HUES48 (cell line): ENCODE measurements around the gene THAP5.

Experiments used
- H3K27ac ChIP-seq: one replicate; pipeline ENCODE4 v1.7.0; 2013; ENCODE audit warnings: low read depth, low read length, inconsistent platforms
- H3K27me3 ChIP-seq: 2 replicates; pipeline ENCODE4 v1.6.1; 2013; ENCODE audit warnings: mild to moderate bottlenecking, low read length; ENCODE audit not compliant: control insufficient read depth, insufficient read depth
- H3K36me3 ChIP-seq: 2 replicates; pipeline ENCODE4 v1.6.1; 2013; ENCODE audit warnings: low read length; ENCODE audit not compliant: control insufficient read depth, insufficient read depth
- H3K4me1 ChIP-seq: 2 replicates; pipeline ENCODE4 v1.6.1; 2013; ENCODE audit warnings: mild to moderate bottlenecking, low read length; ENCODE audit not compliant: control insufficient read depth, insufficient read depth
- H3K4me3 ChIP-seq: 2 replicates; pipeline ENCODE4 v1.5.1; 2013; ENCODE audit warnings: mild to moderate bottlenecking, low read depth, low read length
- H3K9ac ChIP-seq: 2 replicates; pipeline ENCODE4 v1.6.1; 2013; ENCODE audit warnings: mild to moderate bottlenecking, low read depth, low read length, moderate library complexity
- H3K9me3 ChIP-seq: 2 replicates; pipeline ENCODE4 v1.6.1; 2013; ENCODE audit warnings: low read length; ENCODE audit not compliant: control insufficient read depth, insufficient read depth

THAP5 gene

GRCh38 chr7:108584211-108584610, 14.7 kb upstream of the THAP5 start:
- H3K4me3 ChIP-seq: no peak overlapping the region
- no peak overlapping the region for H3K9ac ChIP-seq
- H3K36me3 ChIP-seq: 0 out of 2 replicates have a peak, but pooled peaks cover 1% of the 10 kb centered on the region
- H3K9me3 ChIP-seq: peaks cover 8% of the 10 kb centered on the region; the same call in 1 of the 2 replicates
- no peak overlapping the region for H3K27ac ChIP-seq
- H3K27me3 ChIP-seq: no peaks in the 10 kb centered on the region
- H3K4me1 ChIP-seq: peaks cover 16% of the 10 kb centered on the region

GRCh38 chr7:108581655-108582491, 12.4 kb upstream of the THAP5 start:
- Histone ChIP-seq H3K4me3 (peak overlapping the region; percentile 34; the same call in 1 of the 2 replicates), H3K27me3 (no peaks in the 10 kb centered on the region), H3K4me1 (peaks cover 16% of the 10 kb centered on the region), H3K9me3 (peaks cover 10% of the 10 kb centered on the region; the same call in 1 of the 2 replicates), H3K36me3 (0 out of 2 replicates have a peak, but pooled peaks cover 4% of the 10 kb centered on the region), H3K27ac (peak overlapping the region; percentile 81), H3K9ac (no peak overlapping the region; the same call in 1 of the 2 replicates)

- H3K27me3 ChIP-seq: no peaks in the 10 kb centered on the region
- no peak overlapping the region for H3K4me3 ChIP-seq
- peaks cover 7% of the 10 kb centered on the region; the same call in 1 of the 2 replicates for H3K36me3 ChIP-seq
- H3K9ac ChIP-seq: no peak overlapping the region
- H3K27ac ChIP-seq: no peak overlapping the region
- H3K9me3 ChIP-seq: peaks cover 10% of the 10 kb centered on the region; the same call in 1 of the 2 replicates
- H3K4me1 ChIP-seq: peaks cover 16% of the 10 kb centered on the region
Measured at GRCh38 chr7:108580298-108580697, 10.8 kb upstream of the THAP5 start.

GRCh38 chr7:108578937-108579336, 9.4 kb upstream of the THAP5 start:
- H3K27ac ChIP-seq: no peak overlapping the region
- peaks cover 16% of the 10 kb centered on the region for H3K4me1 ChIP-seq
- no peak overlapping the region for H3K9ac ChIP-seq
- peaks cover 10% of the 10 kb centered on the region; the same call in 1 of the 2 replicates for H3K9me3 ChIP-seq
- H3K36me3 ChIP-seq: peaks cover 18% of the 10 kb centered on the region
- H3K27me3 ChIP-seq: no peaks in the 10 kb centered on the region
- H3K4me3 ChIP-seq: no peak overlapping the region

GRCh38 chr7:108576116-108576515, 6.6 kb upstream of the THAP5 start:
- Histone ChIP-seq H3K9ac (no peak overlapping the region), H3K36me3 (peaks cover 42% of the 10 kb centered on the region), H3K27ac (no peak overlapping the region), H3K9me3 (peaks cover 10% of the 10 kb centered on the region; the same call in 1 of the 2 replicates), H3K4me3 (no peak overlapping the region), H3K4me1 (peaks cover 8% of the 10 kb centered on the region; the same call in 1 of the 2 replicates), H3K27me3 (no peaks in the 10 kb centered on the region)

GRCh38 chr7:108575156-108575555, 5.7 kb upstream of the THAP5 start:
- no peak overlapping the region for H3K9ac ChIP-seq
- peaks cover 10% of the 10 kb centered on the region; the same call in 1 of the 2 replicates for H3K9me3 ChIP-seq
- H3K36me3 ChIP-seq: peaks cover 42% of the 10 kb centered on the region
- H3K4me3 ChIP-seq: no peak overlapping the region
- peaks cover 7% of the 10 kb centered on the region; the same call in 1 of the 2 replicates for H3K4me1 ChIP-seq
- no peaks in the 10 kb centered on the region for H3K27me3 ChIP-seq
- no peak overlapping the region for H3K27ac ChIP-seq

GRCh38 chr7:108572480-108572879, 3.0 kb upstream of the THAP5 start:
- Histone ChIP-seq H3K4me3 (no peak overlapping the region), H3K9me3 (no peaks in the 10 kb centered on the region), H3K4me1 (peaks cover 13% of the 10 kb centered on the region; the same call in 1 of the 2 replicates), H3K9ac (no peak overlapping the region), H3K27ac (no peak overlapping the region), H3K36me3 (peaks cover 37% of the 10 kb centered on the region), H3K27me3 (no peaks in the 10 kb centered on the region)

- H3K27ac ChIP-seq: peak overlapping the region; percentile 86
- H3K9ac ChIP-seq: peak overlapping the region; percentile 83
- no peaks in the 10 kb centered on the region for H3K9me3 ChIP-seq
- H3K36me3 ChIP-seq: peaks cover 46% of the 10 kb centered on the region
- H3K27me3 ChIP-seq: no peaks in the 10 kb centered on the region
- peaks cover 18% of the 10 kb centered on the region; the same call in 1 of the 2 replicates for H3K4me1 ChIP-seq
- peak overlapping the region; percentile 85 for H3K4me3 ChIP-seq
Measured at GRCh38 chr7:108570146-108570755, 745 bp upstream of the THAP5 start.

- Histone ChIP-seq H3K27me3 (no peaks in the 10 kb centered on the region), H3K36me3 (peaks cover 49% of the 10 kb centered on the region), H3K9me3 (no peaks in the 10 kb centered on the region), H3K4me3 (peak overlapping the region; percentile 85), H3K9ac (peak overlapping the region; percentile 86), H3K4me1 (peaks cover 18% of the 10 kb centered on the region; the same call in 1 of the 2 replicates), H3K27ac (peak overlapping the region; percentile 91)
Measured at GRCh38 chr7:108568801-108569380, 615 bp downstream of the THAP5 start.

- H3K27me3 ChIP-seq: no peaks in the 10 kb centered on the region
- peaks cover 29% of the 10 kb centered on the region for H3K36me3 ChIP-seq
- H3K27ac ChIP-seq: no peak overlapping the region
- no peak overlapping the region for H3K9ac ChIP-seq
- no peaks in the 10 kb centered on the region for H3K9me3 ChIP-seq
- H3K4me1 ChIP-seq: peaks cover 12% of the 10 kb centered on the region; the same call in 1 of the 2 replicates
- no peak overlapping the region for H3K4me3 ChIP-seq
Measured at GRCh38 chr7:108565987-108566386, 3.5 kb downstream of the THAP5 start.
